NOMO-1 treated with DMSO at 0.1 percent for 48 hours (cell line): Measurements from ENCODE around the gene SLC2A13.
A peak's percentile ranks its signal among the peaks of the same experiment; 100 is the strongest.
"Not testable (repeated sequence)": the region's sequence is repeated elsewhere in the genome, so short reads cannot be mapped to it uniquely, and the experiment has no call there.

Experiments
- DNase-seq: peaks from one replicate; lab custom pipeline; 2025; ENCODE audit not compliant: unreplicated experiment; lab: John Stamatoyannopoulos, UW

Gene SLC2A13

GRCh38 chr12:39830171-39830570 is 275.7 kb downstream of the SLC2A13 start:
- no peak for DNase-seq

- DNase-seq, result no peak
Measured at GRCh38 chr12:39824505-39825212, 281.2 kb downstream of the SLC2A13 start.

GRCh38 chr12:39816671-39817185 is 289.2 kb downstream of the SLC2A13 start:
- no peak for DNase-seq

DNA sequence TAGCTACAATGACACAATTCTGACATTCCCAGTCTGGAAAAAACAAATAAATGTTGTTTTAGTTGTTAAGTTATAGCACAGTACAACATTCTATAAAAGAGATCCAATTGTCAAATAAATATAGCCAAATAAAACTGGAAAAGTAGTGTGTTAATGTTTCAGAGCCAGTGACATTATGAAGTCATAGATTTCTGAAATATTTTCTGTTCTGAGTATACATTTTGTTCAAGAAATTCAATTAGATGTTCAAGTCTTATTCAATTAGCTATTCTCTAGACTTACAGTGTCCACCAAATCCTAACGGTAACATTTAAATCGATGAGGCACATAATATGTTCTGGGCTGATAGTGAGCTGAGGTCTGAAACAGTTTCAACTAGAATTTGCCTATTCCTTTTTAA is 290.1 kb downstream of the SLC2A13 start:
- DNase-seq, result no peak

DNA sequence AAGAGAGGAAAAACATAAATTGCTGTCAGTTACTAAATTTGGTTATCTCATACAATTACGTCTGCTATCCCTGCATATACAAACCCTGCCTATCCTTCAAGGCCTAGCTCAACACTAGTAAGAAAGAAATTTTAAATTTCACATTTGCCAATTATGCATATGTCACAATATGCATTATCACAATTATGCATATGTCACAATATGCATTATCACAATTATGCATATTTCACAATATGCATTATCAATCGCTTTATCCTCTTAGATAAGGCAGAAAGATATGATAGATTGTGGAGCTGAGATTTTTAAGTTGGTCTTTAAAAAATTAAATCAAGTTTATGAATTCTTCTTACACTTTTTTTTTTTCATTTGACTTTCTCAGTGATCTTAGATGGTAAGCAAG is 291.3 kb downstream of the SLC2A13 start:
- peak; percentile 54 for DNase-seq

- no peak for DNase-seq
Measured at GRCh38 chr12:39813776-39814175, 292.1 kb downstream of the SLC2A13 start.

- DNase-seq, result not testable (repeated sequence)
Measured at GRCh38 chr12:39812456-39812855, 293.4 kb downstream of the SLC2A13 start.

- DNase-seq, result peak; percentile 87
Measured at GRCh38 chr12:39807043-39807442, 298.8 kb downstream of the SLC2A13 start.

DNA sequence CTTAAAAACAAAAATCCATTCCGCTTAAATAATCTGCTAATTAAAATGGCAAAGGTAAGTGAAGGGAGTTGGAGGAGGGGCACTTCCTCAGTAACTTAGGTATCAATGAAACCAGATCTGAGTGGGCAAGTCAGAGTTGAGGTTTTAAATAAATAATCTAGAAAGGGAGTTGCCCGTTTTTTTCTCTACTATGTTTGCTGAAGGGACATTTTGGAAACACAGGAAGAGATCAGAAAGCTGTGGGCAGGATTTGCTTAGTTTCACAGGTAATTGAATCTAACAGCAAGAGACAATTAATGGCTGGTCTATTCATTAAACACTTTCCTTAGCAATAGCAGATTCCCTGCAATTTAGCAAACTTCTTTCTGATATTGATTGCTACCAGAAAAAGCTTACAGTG is 300.2 kb downstream of the SLC2A13 start:
- DNase-seq, result no peak

GRCh38 chr12:39804898-39805297 is 301.0 kb downstream of the SLC2A13 start:
- DNase-seq, result no peak

- DNase-seq, result no peak
Measured at GRCh38 chr12:39804479-39804878, 301.4 kb downstream of the SLC2A13 start.

GRCh38 chr12:39803151-39803550 is 302.7 kb downstream of the SLC2A13 start:
- no peak for DNase-seq

DNA sequence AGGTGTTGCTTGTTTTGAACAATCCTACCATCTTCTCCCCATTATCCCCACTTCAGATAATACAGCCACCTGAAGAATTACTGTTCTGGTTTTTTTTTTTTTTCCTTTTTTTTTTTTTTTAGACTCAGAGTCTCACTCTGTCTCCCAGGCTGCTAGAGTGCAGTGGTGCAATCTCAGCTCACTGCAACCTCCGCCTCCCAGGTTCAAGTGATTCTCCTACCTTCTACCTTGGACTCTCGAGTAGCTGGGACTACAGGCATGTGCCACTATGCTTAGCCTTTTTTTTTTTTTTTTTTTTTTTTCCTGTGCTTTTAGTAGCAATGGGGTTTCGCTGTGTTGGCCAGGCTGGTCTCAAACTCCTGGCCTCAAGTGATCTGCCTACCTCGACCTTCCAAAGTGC is 306.9 kb downstream of the SLC2A13 start:
- no peak for DNase-seq

DNA sequence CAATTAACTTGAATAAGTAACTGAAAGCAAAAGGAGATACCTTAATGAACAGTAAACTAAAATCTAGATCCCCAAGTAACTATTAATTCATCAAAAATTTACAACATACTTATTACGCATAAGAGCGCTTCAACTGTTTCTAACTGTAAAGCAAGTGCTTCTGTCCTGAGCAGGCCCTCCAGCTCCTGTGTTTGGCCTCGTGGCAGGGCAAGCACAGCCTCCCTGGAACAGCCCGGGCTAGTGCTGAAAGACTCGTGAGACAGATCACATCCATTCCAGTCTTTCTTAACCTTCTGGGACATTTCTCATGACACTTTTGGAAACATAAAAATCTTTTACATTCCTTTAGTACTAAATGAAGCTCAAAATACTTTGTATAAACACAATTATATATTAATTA is 307.5 kb downstream of the SLC2A13 start:
- DNase-seq, result no peak

GRCh38 chr12:39795481-39795880 is 310.4 kb downstream of the SLC2A13 start:
- no peak for DNase-seq

DNA sequence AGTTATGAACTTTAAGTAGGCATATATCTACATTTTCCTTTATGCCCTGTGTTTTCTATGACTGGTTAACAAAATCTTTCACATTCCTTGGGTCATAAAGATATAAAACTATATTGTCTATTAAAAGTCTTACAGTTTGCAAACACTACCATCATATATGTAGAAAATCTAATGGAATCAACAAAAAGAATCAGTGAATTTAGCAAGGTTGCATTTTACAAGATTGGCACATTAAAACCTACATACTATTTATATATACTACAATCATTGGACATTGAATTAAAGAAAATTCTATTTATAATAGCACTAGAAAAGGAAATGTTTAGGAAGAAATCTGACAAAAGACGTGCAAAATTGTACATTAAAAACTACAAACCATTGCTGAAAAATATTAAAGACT is 312.9 kb downstream of the SLC2A13 start:
- DNase-seq, result no peak

- no peak for DNase-seq
Measured at GRCh38 chr12:39788239-39788638, 317.6 kb downstream of the SLC2A13 start.

GRCh38 chr12:39785814-39786213 is 320.1 kb downstream of the SLC2A13 start:
- not testable (repeated sequence) for DNase-seq

GRCh38 chr12:39782026-39782545 is 323.8 kb downstream of the SLC2A13 start:
- DNase-seq, result no peak

DNA sequence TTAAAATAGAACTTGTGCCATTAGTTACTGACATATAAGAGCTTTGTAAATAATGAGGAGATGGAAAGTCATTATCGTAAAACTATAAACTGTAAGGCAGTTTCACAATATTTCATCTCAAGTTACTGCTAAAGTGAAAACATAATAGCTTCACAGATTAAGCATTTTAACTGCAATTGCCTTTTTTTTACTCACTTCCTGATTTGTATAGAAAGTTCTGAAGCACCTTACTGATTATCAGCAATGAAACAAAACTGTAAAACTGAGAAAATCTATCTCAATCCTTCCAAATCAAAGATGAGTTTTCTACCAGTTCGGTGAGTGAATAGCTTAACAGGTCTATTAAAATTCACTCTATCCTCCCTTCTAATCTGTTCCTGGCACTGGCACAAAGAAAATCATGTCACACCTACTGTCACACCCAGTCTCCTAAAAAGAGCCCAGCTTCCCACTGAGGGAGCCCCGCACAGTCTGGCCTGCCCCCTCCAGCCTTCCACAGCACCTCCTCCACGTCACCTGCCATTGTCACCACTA is 324.9 kb downstream of the SLC2A13 start:
- DNase-seq, result peak; percentile 75

GRCh38 chr12:39780411-39780912 is 325.4 kb downstream of the SLC2A13 start:
- no peak for DNase-seq

- no peak for DNase-seq
Measured at GRCh38 chr12:39779768-39780340, 326.0 kb downstream of the SLC2A13 start.
